Gastrocnemius medialis (tissue), 4 donors: Measurements from ENCODE around the gene TSC22D3.

Experiments used
- CTCF ChIP-seq, 5 experiments: fragments of 450-650 bp in 3 of 5; fragments of 200-600 bp in 2 of 5; sonication (generic) in 2 of 5; IDR thresholded peaks in 4 of 5; conservative IDR thresholded peaks in 1 of 5; 1 replicate in 4 of 5; 2 replicates in 1 of 5; pipeline ENCODE4 v1.5.1; 2016 to 2019; ENCODE audit warnings: antibody characterized with exemption in 5 of 5, mild to moderate bottlenecking in 3 of 5, moderate library complexity in 3 of 5
- POLR2A ChIP-seq, 2 donors: fragments of 450-650 bp; IDR thresholded peaks; one replicate each; pipeline ENCODE4 v1.6.1; 2017; ENCODE audit warnings: antibody characterized with exemption in 2 of 2, mild to moderate bottlenecking in 2 of 2, moderate library complexity in 2 of 2

- TF ChIP-seq CTCF (IDR thresholded peaks at IDR 0.05 in 4 of 5, conservative IDR thresholded peaks at IDR 0.05 in 1 of 5) (no peak), POLR2A (IDR thresholded peaks at IDR 0.05) (peak in 1 of 2 donors; percentile 16)
Measured at GRCh38 chrX:107675823-107676555, 99.6 kb downstream of the TSC22D3 start.
